IMR-90 (cell line): ENCODE results near the gene TIPIN. TPM values are rescaled to one million over a fixed set of nuclear protein-coding genes. Genes with fewer than 3 reads are reported as not detected.

Experiments
- ATAC-seq: fragments of 200-7000 bp; cut with Tn5 transposase; 2 replicates; pipeline ENCODE4 v1.9.1; 2020; ENCODE audit warnings: low read depth, mild to moderate bottlenecking, moderate library complexity
- BruUV-seq: library from RNA; stranded (reverse); fragments of 400-500 nt; replicated peaks from 2 replicates; lab custom pipeline; 2021; lab: Mats Ljungman, UMichigan
- CTCF ChIA-PET: fragments of 300-600 bp; formaldehyde crosslinking; extraction: SDS; loops from one replicate; lab custom pipeline; 2021; ENCODE audit warnings: antibody characterized with exemption; lab: Yijun Ruan, JAX
- POLR2A ChIA-PET: fragments of 300-600 bp; sonication (Branson Sonifier 250); formaldehyde crosslinking; loops from one replicate; lab custom pipeline; 2022; ENCODE audit warnings: antibody characterized with exemption; ENCODE audit not compliant: unreplicated experiment; lab: Charles Lee
- DNase-seq: peaks from one replicate; pipeline ENCODE4 v3.0.0; 2013
- H2AFZ ChIP-seq: replicated peaks from 2 replicates; pipeline ENCODE3; 2013; ENCODE audit warnings: low read length, mild to moderate bottlenecking; ENCODE audit not compliant: poor library complexity
- H2AK5ac ChIP-seq: 2 replicates; pipeline ENCODE4 v1.6.1; 2013; ENCODE audit warnings: low read depth, low read length, inconsistent platforms
- H2AK9ac ChIP-seq: replicated peaks from 2 replicates; pipeline ENCODE3; 2013; ENCODE audit warnings: mild to moderate bottlenecking, low read depth, low read length, moderate library complexity; ENCODE audit not compliant: poor library complexity
- H2BK120ac ChIP-seq: 2 replicates; pipeline ENCODE4 v1.6.1; 2013; ENCODE audit warnings: low read depth, low read length, inconsistent platforms
- H2BK15ac ChIP-seq: 3 replicates; pipeline ENCODE4 v1.6.1; 2013; ENCODE audit warnings: low read depth, low read length, inconsistent platforms
- H2BK20ac ChIP-seq: 2 replicates; pipeline ENCODE4 v1.6.1; 2013; ENCODE audit warnings: low read depth, mild to moderate bottlenecking, inconsistent platforms, low read length, moderate library complexity
- H2BK5ac ChIP-seq: 2 replicates; pipeline ENCODE4 v1.6.1; 2013; ENCODE audit warnings: mild to moderate bottlenecking, low read depth, low read length, inconsistent platforms; ENCODE audit not compliant: poor library complexity, severe bottlenecking
- H3K14ac ChIP-seq: replicated peaks from 2 replicates; pipeline ENCODE4 v1.6.1; 2013; ENCODE audit warnings: low read depth, low read length, inconsistent platforms
- H3K18ac ChIP-seq: 2 replicates; pipeline ENCODE4 v1.6.1; 2013; ENCODE audit warnings: low read depth, low read length, control low read depth
- H3K23ac ChIP-seq: 2 replicates; pipeline ENCODE4 v1.6.1; 2013; ENCODE audit warnings: low read depth, low read length, inconsistent platforms
- H3K27ac ChIP-seq: 2 replicates; pipeline ENCODE4 v1.5.1; 2013; ENCODE audit warnings: mild to moderate bottlenecking, control low read depth, low read length; ENCODE audit not compliant: insufficient read depth
- H3K27me3 ChIP-seq: 2 replicates; pipeline ENCODE4 v1.6.1; 2013; ENCODE audit warnings: low read length; ENCODE audit not compliant: control insufficient read depth, insufficient read depth
- H3K36me3 ChIP-seq: 2 replicates; pipeline ENCODE4 v1.6.1; 2013; ENCODE audit warnings: low read length, mixed read lengths; ENCODE audit not compliant: control insufficient read depth, insufficient read depth
- H3K4ac ChIP-seq: 2 replicates; pipeline ENCODE4 v1.6.1; 2013; ENCODE audit warnings: low read depth, low read length, inconsistent platforms
- H3K4me1 ChIP-seq: 2 replicates; pipeline ENCODE4 v1.6.1; 2013; ENCODE audit warnings: low read length, mixed read lengths; ENCODE audit not compliant: control insufficient read depth, insufficient read depth
- H3K4me2 ChIP-seq: 2 replicates; pipeline ENCODE4 v1.6.1; 2013; ENCODE audit warnings: low read depth, mild to moderate bottlenecking, control low read depth, low read length, moderate library complexity
- H3K4me3 ChIP-seq: 2 replicates; pipeline ENCODE4 v1.5.1; 2013; ENCODE audit warnings: low read depth, mild to moderate bottlenecking, control low read depth, low read length, moderate library complexity; ENCODE audit not compliant: insufficient read depth
- H3K56ac ChIP-seq: 2 replicates; pipeline ENCODE4 v1.6.1; 2013; ENCODE audit warnings: low read length, inconsistent platforms; ENCODE audit not compliant: insufficient read depth; ENCODE audit errors: extremely low read depth
- H3K79me1 ChIP-seq, 2 experiments: 2 replicates each; pipeline ENCODE4 v1.6.1; 2013; ENCODE audit warnings: low read length in 2 of 2, inconsistent platforms in 1 of 2, low read depth in 1 of 2
- H3K9ac ChIP-seq: 2 replicates; pipeline ENCODE4 v1.6.1; 2013; ENCODE audit warnings: low read depth, low read length, control low read depth
- H3K9me1 ChIP-seq: 2 replicates; pipeline ENCODE4 v1.6.1; 2013; ENCODE audit warnings: low read length, inconsistent platforms; ENCODE audit not compliant: insufficient read depth
- H3K9me3 ChIP-seq: 2 replicates; pipeline ENCODE4 v1.6.1; 2013; ENCODE audit warnings: low read length; ENCODE audit not compliant: control insufficient read depth, insufficient read depth
- H4K20me1 ChIP-seq: 2 replicates; pipeline ENCODE4 v1.6.1; 2013; ENCODE audit warnings: low read length, inconsistent platforms; ENCODE audit not compliant: insufficient read depth
- H4K5ac ChIP-seq: 2 replicates; pipeline ENCODE4 v1.6.1; 2013; ENCODE audit warnings: mild to moderate bottlenecking, low read depth, low read length, control low read depth
- H4K8ac ChIP-seq, 2 experiments: 2 replicates each; pipeline ENCODE4 v1.6.1; 2013; ENCODE audit warnings: low read depth in 2 of 2, low read length in 2 of 2, control low read depth in 1 of 2, inconsistent platforms in 1 of 2
- H4K91ac ChIP-seq: 2 replicates; pipeline ENCODE4 v1.6.1; 2013; ENCODE audit warnings: low read depth, low read length, inconsistent platforms; ENCODE audit not compliant: insufficient read depth
- BHLHE40 ChIP-seq: fragments of 150-350 bp; IDR thresholded peaks from 2 replicates; pipeline ENCODE4 v1.6.1; 2016; ENCODE audit warnings: mild to moderate bottlenecking, low read depth, low read length
- CEBPB ChIP-seq: IDR thresholded peaks from 2 replicates; pipeline ENCODE4 v1.6.1; 2012; ENCODE audit warnings: low read depth, low read length, improper control_type of control experiment
- CHD1 ChIP-seq: IDR thresholded peaks from 2 replicates; pipeline ENCODE4 v1.6.1; 2012; ENCODE audit warnings: low read depth, low read length, improper control_type of control experiment
- CTCF ChIP-seq: conservative IDR thresholded peaks from 2 replicates; pipeline ENCODE4 v1.5.1; 2012; ENCODE audit warnings: mild to moderate bottlenecking, low read depth, low read length, improper control_type of control experiment
- FOS ChIP-seq: fragments of 150-350 bp; IDR thresholded peaks from 2 replicates; pipeline ENCODE4 v1.6.1; 2016; ENCODE audit warnings: low read depth, low read length
- MAFK ChIP-seq: IDR thresholded peaks from 2 replicates; pipeline ENCODE4 v1.6.1; 2012; ENCODE audit warnings: low read depth, low read length, improper control_type of control experiment
- MAZ ChIP-seq: IDR thresholded peaks from 2 replicates; pipeline ENCODE4 v1.6.1; 2012; ENCODE audit warnings: low read depth, mild to moderate bottlenecking, low read length, improper control_type of control experiment, moderate library complexity, borderline replicate concordance
- MXI1 ChIP-seq: IDR thresholded peaks from 2 replicates; pipeline ENCODE4 v1.6.1; 2012; ENCODE audit warnings: low read depth, mild to moderate bottlenecking, low read length, moderate library complexity, borderline replicate concordance
- NFE2L2 ChIP-seq: fragments of 150-350 bp; IDR thresholded peaks from 2 replicates; pipeline ENCODE4 v1.6.1; 2016; ENCODE audit warnings: low read depth, mild to moderate bottlenecking, low read length
- POLR2A ChIP-seq: IDR thresholded peaks from 2 replicates; pipeline ENCODE4 v1.6.1; 2012; ENCODE audit warnings: mild to moderate bottlenecking, low read depth, low read length
- RAD21 ChIP-seq: IDR thresholded peaks from 2 replicates; pipeline ENCODE4 v1.6.1; 2012; ENCODE audit warnings: low read length, improper control_type of control experiment
- RCOR1 ChIP-seq: IDR thresholded peaks from 2 replicates; pipeline ENCODE4 v1.6.1; 2012; ENCODE audit warnings: mild to moderate bottlenecking, low read length, improper control_type of control experiment; ENCODE audit not compliant: insufficient replicate concordance
- RFX5 ChIP-seq: IDR thresholded peaks from 2 replicates; pipeline ENCODE4 v1.8.0; 2012; ENCODE audit warnings: low read depth, mild to moderate bottlenecking, low read length, moderate library complexity
- SMC3 ChIP-seq: fragments of 150-350 bp; IDR thresholded peaks from 2 replicates; pipeline ENCODE4 v1.6.1; 2016; ENCODE audit warnings: low read depth, mild to moderate bottlenecking, antibody characterized with exemption, low read length, moderate library complexity
- dilution Hi-C: fragments of 300-500 bp; cut with HindIII; formaldehyde crosslinking; loops from one replicate; pipeline ENCODE4 v1.14.3; 2018; ENCODE audit warnings: low sequenced_read_pairs; ENCODE audit not compliant: unreplicated experiment
- in situ Hi-C: fragments of 300-500 bp; cut with MboI; formaldehyde crosslinking; loops from 3 replicates; pipeline ENCODE4 v1.14.3; 2019; ENCODE audit warnings: low sequenced_read_pairs, inconsistent platforms, mixed read lengths
- intact Hi-C: fragments of 100-400 bp; cut with micrococcal nuclease; formaldehyde crosslinking; loops from 2 replicates; pipeline ENCODE4 v1.10.0; 2022
- polyA plus RNA-seq, 3 experiments: library from polyadenylated mRNA; depleted of rRNA; stranded (reverse); fragments of >200 nt; gene quantifications; 2 replicates each; pipeline ENCODE4 v1.2.3, GENCODE V29; 2012; ENCODE audit warnings: low replicate concordance in 1 of 3
- total RNA-seq: library from RNA; depleted of rRNA; stranded (reverse); fragments of >200 nt; gene quantifications from 2 replicates; pipeline ENCODE4 v1.2.3, GENCODE V29; 2012
- TF ChIP-seq, protein P1 (sequence below): fragments of 150-350 bp; IDR thresholded peaks from 2 replicates; pipeline ENCODE4 v1.6.1; 2016; ENCODE audit warnings: low read depth, mild to moderate bottlenecking, low read length, moderate library complexity, borderline replicate concordance
- TF ChIP-seq, protein P2 (sequence below): fragments of 150-350 bp; IDR thresholded peaks from 2 replicates; pipeline ENCODE4 v1.6.1; 2017; ENCODE audit warnings: mild to moderate bottlenecking, antibody characterized with exemption, low read length, low read depth

The TIPIN gene
- total and polyA plus RNA-seq, 2 of the 4 experiments (the other 2 are of a cell fraction) = 6.3 to 7.3 TPM

GRCh38 chr15:66389859-66390381, 33.4 kb upstream of the TIPIN start:
- Histone ChIP-seq H3K27me3 (no peaks in the 10 kb centered on the region), H4K91ac (no peak overlapping the region), H3K79me1 (peaks cover 7 to 70% of the 10 kb centered on the region in 2 experiments), H3K9me1 (peaks cover 9% of the 10 kb centered on the region), H3K4me3 (no peak overlapping the region), H3K4me1 (peaks cover 6% of the 10 kb centered on the region), H3K4me2 (peak overlapping the region; percentile 21; the same call in 1 of the 2 replicates), H4K8ac (no peak overlapping the region), H2AFZ (no peak overlapping the region), H2AK9ac (no peak overlapping the region), H3K36me3 (peaks cover 2% of the 10 kb centered on the region; the same call in 1 of the 2 replicates), H2BK5ac (no peak overlapping the region), H2BK120ac (no peak overlapping the region), H4K5ac (no peak overlapping the region), H3K23ac (peak overlapping the region; percentile 28; the same call in 1 of the 2 replicates), H3K27ac (no peak overlapping the region), H3K56ac (no peak overlapping the region), H3K18ac (no peak overlapping the region), H3K4ac (no peak overlapping the region), H2AK5ac (no peak overlapping the region), H2BK20ac (no peak overlapping the region), H3K14ac (no peak overlapping the region), H2BK15ac (no peak overlapping the region), H4K20me1 (peaks cover 69% of the 10 kb centered on the region), H3K9me3 (no peaks in the 10 kb centered on the region), H3K9ac (no peak overlapping the region)
- peak; percentile 12 for DNase-seq
- intact Hi-C loops = no loop called here
- ChIA-PET CTCF (interaction anchor here (0.7 kb wide), 1 partner anchor 147 kb away, joined by 3 read pairs; no protein-coding TSS in a partner anchor), POLR2A (no interaction called here)
- TF ChIP-seq MAFK = no peak
- no peak for TF ChIP-seq BHLHE40
- no peak for TF ChIP-seq RAD21
- no peak for TF ChIP-seq MAZ
- TF ChIP-seq RFX5 = no peak
- no peak for TF ChIP-seq RCOR1
- TF ChIP-seq POLR2A = no peak
- TF ChIP-seq CTCF = no peak
- TF ChIP-seq CEBPB = no peak
- no peak for TF ChIP-seq NFE2L2
- TF ChIP-seq, protein P1, sequence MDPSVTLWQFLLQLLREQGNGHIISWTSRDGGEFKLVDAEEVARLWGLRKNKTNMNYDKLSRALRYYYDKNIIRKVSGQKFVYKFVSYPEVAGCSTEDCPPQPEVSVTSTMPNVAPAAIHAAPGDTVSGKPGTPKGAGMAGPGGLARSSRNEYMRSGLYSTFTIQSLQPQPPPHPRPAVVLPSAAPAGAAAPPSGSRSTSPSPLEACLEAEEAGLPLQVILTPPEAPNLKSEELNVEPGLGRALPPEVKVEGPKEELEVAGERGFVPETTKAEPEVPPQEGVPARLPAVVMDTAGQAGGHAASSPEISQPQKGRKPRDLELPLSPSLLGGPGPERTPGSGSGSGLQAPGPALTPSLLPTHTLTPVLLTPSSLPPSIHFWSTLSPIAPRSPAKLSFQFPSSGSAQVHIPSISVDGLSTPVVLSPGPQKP = no peak
- no peak for TF ChIP-seq SMC3
- TF ChIP-seq FOS = no peak
- TF ChIP-seq CHD1 = no peak
- TF ChIP-seq MXI1 = no peak
- TF ChIP-seq, protein P2, sequence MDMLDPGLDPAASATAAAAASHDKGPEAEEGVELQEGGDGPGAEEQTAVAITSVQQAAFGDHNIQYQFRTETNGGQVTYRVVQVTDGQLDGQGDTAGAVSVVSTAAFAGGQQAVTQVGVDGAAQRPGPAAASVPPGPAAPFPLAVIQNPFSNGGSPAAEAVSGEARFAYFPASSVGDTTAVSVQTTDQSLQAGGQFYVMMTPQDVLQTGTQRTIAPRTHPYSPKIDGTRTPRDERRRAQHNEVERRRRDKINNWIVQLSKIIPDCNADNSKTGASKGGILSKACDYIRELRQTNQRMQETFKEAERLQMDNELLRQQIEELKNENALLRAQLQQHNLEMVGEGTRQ = no peak
- no TSS peak for BruUV-seq
- dilution Hi-C loops = no loop called here
- in situ Hi-C loops = loop anchor here (5.0 kb wide), 1 partner anchor 102 kb away; no protein-coding TSS in a partner anchor
- no peak for ATAC-seq
